Mesenchymal stem cell (in vitro differentiated cells and primary cell): ENCODE data around the gene SAFB.
"Not testable (repeated sequence)": the region's sequence is repeated elsewhere in the genome, so short reads cannot be mapped to it uniquely, and the experiment has no call there.

Experiments
- DNase-seq: peaks from one replicate; pipeline ENCODE4 v3.0.0-alpha.2; 2013
- H2AFZ ChIP-seq: one replicate; pipeline ENCODE4 v1.6.1; 2013; ENCODE audit warnings: low read depth, mild to moderate bottlenecking, control low read depth, inconsistent platforms, low read length, moderate library complexity
- H2AK5ac ChIP-seq: 2 replicates; pipeline ENCODE4 v1.6.1; 2013; ENCODE audit warnings: low read length, moderate library complexity, mild to moderate bottlenecking, inconsistent platforms; ENCODE audit not compliant: severe bottlenecking
- H2BK120ac ChIP-seq: one replicate; pipeline ENCODE4 v1.6.1; 2013; ENCODE audit warnings: low read depth, mild to moderate bottlenecking, inconsistent platforms, low read length, moderate library complexity
- H2BK12ac ChIP-seq, 2 experiments: one replicate each; pipeline ENCODE4 v1.6.1; 2013; ENCODE audit warnings: inconsistent platforms in 2 of 2, low read length in 2 of 2, mild to moderate bottlenecking in 2 of 2, moderate library complexity in 2 of 2, control low read depth in 1 of 2
- H2BK15ac ChIP-seq: one replicate; pipeline ENCODE4 v1.6.1; 2013; ENCODE audit warnings: mild to moderate bottlenecking, low read depth, inconsistent platforms; ENCODE audit not compliant: poor library complexity, severe bottlenecking
- H2BK5ac ChIP-seq: 2 replicates; pipeline ENCODE4 v1.6.1; 2013; ENCODE audit warnings: low read depth, mild to moderate bottlenecking, low read length, control low read depth, inconsistent platforms; ENCODE audit not compliant: poor library complexity, severe bottlenecking
- H3K14ac ChIP-seq, 2 experiments: one replicate each; pipeline ENCODE4 v1.6.1; 2013; ENCODE audit warnings: inconsistent platforms in 2 of 2, low read length in 2 of 2, control low read depth in 1 of 2, mild to moderate bottlenecking in 1 of 2, moderate library complexity in 1 of 2
- H3K18ac ChIP-seq, 2 experiments: one replicate each; pipeline ENCODE4 v1.6.1; 2013; ENCODE audit warnings: inconsistent platforms in 2 of 2, low read length in 2 of 2, control low read depth in 1 of 2, low read depth in 1 of 2, mild to moderate bottlenecking in 1 of 2
- H3K23ac ChIP-seq, 2 experiments: one replicate each; pipeline ENCODE4 v1.6.1; 2013; ENCODE audit warnings: inconsistent platforms in 2 of 2, low read length in 2 of 2, mild to moderate bottlenecking in 2 of 2, moderate library complexity in 2 of 2, control low read depth in 1 of 2
- H3K27ac ChIP-seq: 2 replicates; pipeline ENCODE4 v1.5.1; 2013; ENCODE audit warnings: mild to moderate bottlenecking, moderate library complexity, low read length, control low read depth, inconsistent platforms; ENCODE audit not compliant: poor library complexity, severe bottlenecking
- H3K27me3 ChIP-seq, 2 experiments: 2 replicates each; pipeline versions ENCODE4 v1.6.1 to v1.7.0; 2013; ENCODE audit warnings: low read length in 2 of 2, mild to moderate bottlenecking in 2 of 2, moderate library complexity in 2 of 2, control low read depth in 1 of 2, inconsistent platforms in 1 of 2; ENCODE audit not compliant: control insufficient read depth in 1 of 2, insufficient read depth in 1 of 2
- H3K36me3 ChIP-seq, 2 experiments: 2 replicates each; pipeline versions ENCODE4 v1.6.1 to v1.7.0; 2013; ENCODE audit warnings: low read length in 2 of 2, control low read depth in 1 of 2, inconsistent platforms in 1 of 2, low read depth in 1 of 2, mild to moderate bottlenecking in 1 of 2; ENCODE audit not compliant: insufficient read depth in 2 of 2, control insufficient read depth in 1 of 2
- H3K4ac ChIP-seq, 2 experiments: one replicate each; pipeline ENCODE4 v1.6.1; 2013; ENCODE audit warnings: inconsistent platforms in 2 of 2, low read length in 2 of 2, mild to moderate bottlenecking in 2 of 2, moderate library complexity in 2 of 2, control low read depth in 1 of 2, low read depth in 1 of 2
- H3K4me1 ChIP-seq: 2 replicates; pipeline ENCODE4 v1.6.1; 2013; ENCODE audit warnings: low read depth, low read length, control low read depth; ENCODE audit not compliant: control insufficient read depth, insufficient read depth
- H3K4me2 ChIP-seq: 2 replicates; pipeline ENCODE4 v1.6.1; 2013; ENCODE audit warnings: low read length, mild to moderate bottlenecking, inconsistent platforms; ENCODE audit not compliant: poor library complexity, severe bottlenecking
- H3K4me3 ChIP-seq, 2 experiments: 2 replicates each; pipeline versions ENCODE4 v1.5.1 to v1.7.0; 2013; ENCODE audit warnings: low read length in 2 of 2, mild to moderate bottlenecking in 2 of 2, control low read depth in 1 of 2, low read depth in 1 of 2; ENCODE audit not compliant: insufficient read depth in 1 of 2
- H3K79me1 ChIP-seq: replicated peaks from 2 replicates; pipeline ENCODE4 v1.6.1; 2013; ENCODE audit warnings: mild to moderate bottlenecking, control low read depth, low read length, inconsistent platforms; ENCODE audit not compliant: poor library complexity, severe bottlenecking
- H3K9ac ChIP-seq: 2 replicates; pipeline ENCODE4 v1.7.0; 2013; ENCODE audit warnings: mild to moderate bottlenecking, low read length, moderate library complexity
- H3K9me3 ChIP-seq: 2 replicates; pipeline ENCODE4 v1.7.0; 2013; ENCODE audit warnings: mild to moderate bottlenecking, low read length; ENCODE audit not compliant: control insufficient read depth
- H4K8ac ChIP-seq: one replicate; pipeline ENCODE4 v1.6.1; 2013; ENCODE audit warnings: inconsistent platforms, mild to moderate bottlenecking, low read length, moderate library complexity
- H4K91ac ChIP-seq: one replicate; pipeline ENCODE4 v1.6.1; 2013; ENCODE audit warnings: mild to moderate bottlenecking, low read length, inconsistent platforms
- WGBS: methylation state at CpG from one replicate; pipeline ENCODE4 v1.1.7; 2013; ENCODE audit warnings: mixed read lengths; 5-methylcytosine and 5-hydroxymethylcytosine counted together

Gene SAFB

DNA sequence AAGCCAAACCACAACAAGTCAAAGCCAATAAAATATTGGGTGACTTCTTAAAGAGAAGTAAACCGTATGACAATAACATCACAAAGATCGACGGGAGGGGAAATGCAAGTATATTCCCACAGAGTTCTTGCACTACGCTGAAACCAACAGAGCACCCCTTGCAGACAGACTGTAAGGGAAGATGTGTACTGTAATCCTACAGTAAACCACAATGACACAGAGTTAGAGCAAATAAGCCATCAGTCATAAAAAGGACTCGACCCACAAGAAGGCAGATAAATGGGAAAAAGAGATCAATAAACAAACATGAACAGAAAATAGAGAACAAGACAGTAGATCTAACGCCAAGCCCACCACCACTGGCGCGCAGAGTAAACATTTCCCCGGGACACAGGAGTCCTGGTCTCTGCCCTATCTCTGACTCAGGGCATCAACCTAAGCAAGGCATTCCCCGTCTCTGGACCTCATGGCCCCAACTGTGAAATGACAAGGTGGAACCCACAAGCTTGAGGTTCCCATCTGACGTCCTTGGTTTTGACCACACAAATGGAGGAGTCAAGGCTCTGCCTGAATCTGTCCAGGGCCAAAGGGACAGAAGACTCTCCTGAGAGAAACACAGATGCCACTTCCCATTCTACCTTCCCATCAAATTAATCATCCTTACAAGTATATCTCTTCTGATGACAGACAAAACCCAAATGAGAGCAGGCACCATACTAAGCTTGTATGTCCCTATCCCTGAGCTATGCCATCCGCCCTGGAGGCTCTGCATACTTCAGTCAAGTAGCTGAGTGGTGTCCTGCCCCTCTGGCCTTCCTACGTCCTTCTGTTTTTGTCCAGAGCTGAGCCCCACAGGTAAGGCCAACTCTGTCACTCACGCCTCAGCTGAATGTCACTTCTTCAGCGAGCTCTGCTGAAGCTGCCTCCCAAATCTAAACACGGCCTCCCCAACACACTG, 15.3 kb upstream of the SAFB start:
- Histone ChIP-seq H3K79me1 (peaks cover 38% of the 10 kb centered on the region), H2AFZ (no peak overlapping the region), H3K14ac (no peak overlapping the region), H3K23ac (no peak overlapping the region), H3K18ac (no peak overlapping the region), H3K36me3 (peaks cover 54 to 86% of the 10 kb centered on the region in 2 experiments), H3K9me3 (no peaks in the 10 kb centered on the region), H4K91ac (peak overlapping the region; percentile 15), H4K8ac (no peak overlapping the region), H3K27me3 (no peaks in the 10 kb centered on the region), H2BK120ac (no peak overlapping the region), H3K4me3 (no peak overlapping the region), H3K4ac (no peak overlapping the region), H2BK15ac (no peak overlapping the region), H2AK5ac (no peak overlapping the region), H2BK12ac (no peak overlapping the region), H2BK5ac (no peak overlapping the region), H3K4me1 (no peaks in the 10 kb centered on the region), H3K9ac (no peak overlapping the region), H3K27ac (no peak overlapping the region), H3K4me2 (no peak overlapping the region)
- no peak for DNase-seq
- WGBS, result 98% methylated on average over 16 of the region's 16 CpGs

DNA sequence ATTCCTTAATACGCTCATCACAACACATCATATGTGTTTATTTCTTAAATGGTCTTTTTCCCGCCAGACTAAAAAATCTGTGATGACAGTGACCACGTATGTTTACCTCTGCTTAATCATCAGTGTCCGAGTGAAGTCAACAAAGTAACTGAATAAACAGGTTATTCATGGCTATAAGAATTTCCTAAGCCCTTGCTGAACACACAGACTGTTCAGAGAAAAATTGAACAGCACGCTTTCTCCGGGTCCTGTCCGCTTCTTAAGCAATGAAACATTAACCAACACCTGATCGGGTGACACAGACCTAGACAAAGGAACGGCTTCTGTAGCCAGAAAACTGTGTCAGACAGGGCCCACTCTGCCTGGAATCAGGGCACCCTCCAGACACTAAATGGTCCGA, 14.6 kb upstream of the SAFB start:
- Histone ChIP-seq H3K4me2 (no peak overlapping the region), H3K4me1 (no peaks in the 10 kb centered on the region), H3K36me3 (peaks cover 57 to 86% of the 10 kb centered on the region in 2 experiments), H3K4ac (no peak overlapping the region), H3K9ac (no peak overlapping the region), H2BK12ac (no peak overlapping the region), H3K18ac (no peak overlapping the region), H2BK120ac (no peak overlapping the region), H3K14ac (no peak overlapping the region), H3K23ac (no peak overlapping the region), H3K27me3 (no peaks in the 10 kb centered on the region), H4K8ac (no peak overlapping the region), H3K4me3 (no peak overlapping the region), H3K27ac (no peak overlapping the region), H2AK5ac (no peak overlapping the region), H2BK15ac (no peak overlapping the region), H2AFZ (no peak overlapping the region), H3K79me1 (peaks cover 40% of the 10 kb centered on the region), H3K9me3 (no peaks in the 10 kb centered on the region), H2BK5ac (no peak overlapping the region), H4K91ac (no peak overlapping the region)
- DNase-seq, result no peak
- 87% methylated on average over 10 of the region's 10 CpGs for WGBS

DNA sequence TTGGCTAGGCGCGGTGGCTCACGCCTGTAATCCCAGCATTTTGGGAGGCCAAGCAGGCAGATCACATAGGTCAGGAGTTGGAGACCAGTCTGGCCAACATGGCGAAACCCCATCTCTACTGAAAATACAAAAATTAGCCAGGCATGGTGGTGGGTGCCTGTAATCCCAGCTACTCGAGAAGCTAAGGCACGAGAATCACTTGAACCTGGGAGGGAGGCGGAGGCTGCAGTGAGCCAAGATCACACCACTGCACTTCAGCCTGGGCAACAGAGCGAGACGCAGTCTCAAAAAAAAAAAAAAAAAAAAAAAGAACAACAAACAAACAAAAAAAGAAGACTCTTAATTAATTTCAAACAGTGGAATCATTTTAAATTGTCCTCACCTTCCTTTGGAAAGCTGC, 14.1 kb upstream of the SAFB start:
- H2BK5ac ChIP-seq, H4K91ac ChIP-seq, H3K4me3 ChIP-seq, H2BK15ac ChIP-seq, H2BK12ac ChIP-seq, H2BK120ac ChIP-seq, H3K27ac ChIP-seq, DNase-seq, H3K9ac ChIP-seq, H3K4ac ChIP-seq, H4K8ac ChIP-seq, H3K14ac ChIP-seq, H2AFZ ChIP-seq, H3K4me1 ChIP-seq, H3K18ac ChIP-seq, H3K23ac ChIP-seq, H2AK5ac ChIP-seq, H3K4me2 ChIP-seq, H3K27me3 ChIP-seq, H3K9me3 ChIP-seq: not testable (repeated sequence)
- H3K79me1 ChIP-seq, result peaks cover 40% of the 10 kb centered on the region
- 97% methylated on average over 9 of the region's 9 CpGs for WGBS
- H3K36me3 ChIP-seq, result peaks cover 57 to 86% of the 10 kb centered on the region in 2 experiments

DNA sequence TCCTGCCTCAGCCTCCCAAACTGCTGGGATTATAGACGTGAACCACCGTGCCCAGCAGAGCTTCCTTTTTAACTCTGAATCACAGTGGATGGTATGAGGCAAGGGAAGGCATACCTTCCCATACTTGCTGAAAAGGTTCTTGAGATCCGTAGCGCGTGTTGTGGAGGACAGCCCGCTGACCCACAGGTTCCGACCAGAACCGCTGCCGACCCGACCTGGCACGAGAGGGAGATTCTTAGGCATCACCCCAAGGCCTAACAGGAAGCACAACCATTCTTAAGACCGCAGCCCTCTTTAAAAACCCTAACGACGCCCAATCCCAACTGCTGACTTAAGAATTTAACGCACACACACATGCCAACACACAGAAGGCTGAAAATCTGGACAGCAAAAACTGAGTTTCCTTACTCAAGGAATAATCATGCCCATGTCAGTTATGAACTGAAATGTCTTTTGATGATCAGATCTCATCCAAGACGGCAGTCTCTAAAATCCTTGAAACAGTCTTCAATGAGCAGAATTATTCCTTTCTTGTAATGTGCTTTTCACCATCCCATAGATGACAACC, 12.9 kb upstream of the SAFB start:
- Histone ChIP-seq H3K79me1 (peaks cover 45% of the 10 kb centered on the region), H3K36me3 (peaks cover 53 to 87% of the 10 kb centered on the region in 2 experiments), H3K4ac (no peak overlapping the region), H2AK5ac (no peak overlapping the region), H2BK15ac (no peak overlapping the region), H3K4me2 (no peak overlapping the region), H2BK5ac (no peak overlapping the region), H4K91ac (no peak overlapping the region), H3K9ac (no peak overlapping the region), H3K18ac (no peak overlapping the region), H3K14ac (no peak overlapping the region), H3K4me3 (no peak overlapping the region), H3K9me3 (no peaks in the 10 kb centered on the region), H3K4me1 (no peaks in the 10 kb centered on the region), H2BK12ac (no peak overlapping the region), H3K27me3 (no peaks in the 10 kb centered on the region), H3K23ac (no peak overlapping the region), H4K8ac (no peak overlapping the region), H2AFZ (no peak overlapping the region), H3K27ac (no peak overlapping the region), H2BK120ac (no peak overlapping the region)
- 98% methylated on average over 16 of the region's 16 CpGs for WGBS
- DNase-seq, result no peak
